HCT116 (cell line): ENCODE results near the gene IRS1. TPM values are rescaled to one million over a fixed set of nuclear protein-coding genes. Genes with fewer than 3 reads are reported as not detected.

Experiments used
- ATAC-seq: fragments of 200-7000 bp; cut with Tn5 transposase; 2 replicates; pipeline ENCODE4 v1.9.1; 2020; ENCODE audit warnings: mild to moderate bottlenecking, moderate library complexity
- BruUV-seq: library from RNA; stranded (reverse); fragments of 400-500 nt; replicated peaks from 2 replicates; lab custom pipeline; 2021; lab: Mats Ljungman, UMichigan
- CTCF ChIA-PET: fragments of 300-600 bp; sonication (Branson Sonifier 250); formaldehyde crosslinking; loops from one replicate; lab custom pipeline; 2021; ENCODE audit warnings: antibody characterized with exemption; lab: Charles Lee
- POLR2A ChIA-PET: fragments of 300-600, 350-600 bp; sonication (Branson Sonifier 250); formaldehyde crosslinking; loops from one replicate; lab custom pipeline; 2021; ENCODE audit warnings: antibody characterized with exemption; lab: Charles Lee
- RAD21 ChIA-PET, 2 experiments: fragments of 300-600 bp; sonication (Branson Sonifier 250); formaldehyde crosslinking; loops; one replicate each; lab custom pipeline; 2023; ENCODE audit warnings: low total read pairs in 2 of 2; ENCODE audit not compliant: uncharacterized antibody in 2 of 2, unreplicated experiment in 2 of 2, low non-redundant PET in 1 of 2; lab: Charles Lee
- DNase-seq: peaks from one replicate; pipeline ENCODE4 v3.0.0-alpha.2; 2010; ENCODE audit warnings: low read depth, low spot score
- H2AFZ ChIP-seq: fragments of 200-600 bp; shearing (Covaris generic), sonication (generic); 2 replicates; pipeline ENCODE4 v1.6.1; 2017; ENCODE audit warnings: low read depth, mixed run types, mixed read lengths, antibody characterized with exemption, low read length; ENCODE audit not compliant: poor library complexity, severe bottlenecking
- H3K27ac ChIP-seq: 2 replicates; pipeline ENCODE4 v1.5.1; 2012; ENCODE audit warnings: low read depth, low read length
- H3K27me3 ChIP-seq: fragments of 200-600 bp; sonication (generic); 2 replicates; pipeline ENCODE4 v1.6.1; 2016; ENCODE audit warnings: mixed run types, low read length, mixed read lengths; ENCODE audit not compliant: insufficient read depth
- H3K36me3 ChIP-seq, 2 experiments: fragments of 200-500 bp in 1 of 2; fragments of 200-600 bp in 1 of 2; sonication (Bioruptor generic) in 1 of 2; sonication (generic) in 1 of 2; 2 replicates each; pipeline versions ENCODE4 v1.5.1 to v1.6.1; 2014 to 2016; ENCODE audit warnings: low read length in 2 of 2, inconsistent platforms in 1 of 2, mixed read lengths in 1 of 2, mixed run types in 1 of 2; ENCODE audit not compliant: insufficient read depth in 2 of 2, control insufficient read depth in 1 of 2
- H3K4me1 ChIP-seq, 2 experiments: fragments of 200-600 bp in 1 of 2; sonication (generic) in 1 of 2; 2 replicates each; pipeline versions ENCODE4 v1.5.1 to v1.6.1; 2012 to 2017; ENCODE audit warnings: low read length in 2 of 2, inconsistent platforms in 1 of 2, mild to moderate bottlenecking in 1 of 2, mixed read lengths in 1 of 2, mixed run types in 1 of 2, moderate library complexity in 1 of 2; ENCODE audit not compliant: insufficient read depth in 2 of 2, control insufficient read depth in 1 of 2
- H3K4me2 ChIP-seq: fragments of 200-600 bp; sonication (generic); 2 replicates; pipeline ENCODE4 v1.6.1; 2017; ENCODE audit warnings: mixed run types, low read length, mixed read lengths
- H3K4me3 ChIP-seq, 2 experiments: fragments of 200-600 bp in 1 of 2; sonication (generic) in 1 of 2; replicated peaks in 1 of 2; 2 replicates each; pipeline ENCODE4 v1.5.1; 2011 to 2016; ENCODE audit warnings: low read length in 2 of 2, control low read depth in 1 of 2, low read depth in 1 of 2, mild to moderate bottlenecking in 1 of 2, mixed read lengths in 1 of 2, mixed run types in 1 of 2
- H3K79me2 ChIP-seq: fragments of 200-600 bp; sonication (generic); 2 replicates; pipeline ENCODE4 v1.6.1; 2017; ENCODE audit warnings: mild to moderate bottlenecking, mixed run types, low read length, moderate library complexity, mixed read lengths; ENCODE audit not compliant: insufficient read depth
- H3K9ac ChIP-seq: fragments of 200-600 bp; sonication (generic); 2 replicates; pipeline ENCODE4 v1.6.1; 2016; ENCODE audit warnings: low read length, mixed read lengths
- H3K9me2 ChIP-seq: fragments of 200-600 bp; sonication (generic), shearing (Covaris generic); 2 replicates; pipeline ENCODE4 v1.6.1; 2017; ENCODE audit warnings: mixed run types, mild to moderate bottlenecking, moderate library complexity; ENCODE audit not compliant: insufficient read depth
- H3K9me3 ChIP-seq, 2 experiments: fragments of 200-500 bp in 1 of 2; fragments of 200-600 bp in 1 of 2; sonication (Bioruptor generic) in 1 of 2; sonication (generic) in 1 of 2; 2 replicates each; pipeline ENCODE4 v1.6.1; 2014 to 2017; ENCODE audit warnings: low read length in 2 of 2, mixed read lengths in 2 of 2, inconsistent platforms in 1 of 2, low read depth in 1 of 2, mild to moderate bottlenecking in 1 of 2, mixed run types in 1 of 2, moderate library complexity in 1 of 2; ENCODE audit not compliant: control insufficient read depth in 1 of 2, insufficient read depth in 1 of 2
- H4K20me1 ChIP-seq: fragments of 200-600 bp; sonication (generic), shearing (Covaris generic); 2 replicates; pipeline ENCODE4 v1.6.1; 2017; ENCODE audit warnings: mixed run types, mild to moderate bottlenecking, moderate library complexity; ENCODE audit not compliant: insufficient read depth
- FOSL1 ChIP-seq: IDR thresholded peaks from 2 replicates; pipeline ENCODE4 v1.6.1; 2012; ENCODE audit warnings: low read depth
- MAX ChIP-seq: IDR thresholded peaks from 2 replicates; pipeline ENCODE4 v1.6.1; 2012
- RAD21 ChIP-seq: IDR thresholded peaks from 2 replicates; pipeline ENCODE4 v1.6.1; 2012; ENCODE audit warnings: low read depth, mild to moderate bottlenecking
- intact Hi-C: fragments of 100-400 bp; cut with micrococcal nuclease; formaldehyde crosslinking; loops from 2 replicates; pipeline ENCODE4 v1.10.0; 2022
- total RNA-seq: library from RNA; stranded (reverse); gene quantifications from one replicate; pipeline ENCODE4 v1.2.1, GENCODE V29; 2021; ENCODE audit not compliant: unreplicated experiment
- TF ChIP-seq, protein P1 (sequence below): IDR thresholded peaks from 2 replicates; pipeline ENCODE4 v1.6.1; 2012
- TF ChIP-seq, protein P2 (sequence below), 3 experiments: fragments of 200-600 bp in 1 of 3; sonication (generic) in 1 of 3; IDR thresholded peaks in 2 of 3; conservative IDR thresholded peaks in 1 of 3; 2 replicates each; pipeline ENCODE4 v1.5.1; 2012 to 2017; ENCODE audit warnings: low read depth in 2 of 3, low read length in 2 of 3, antibody characterized with exemption in 1 of 3, borderline replicate concordance in 1 of 3, control low read depth in 1 of 3, mild to moderate bottlenecking in 1 of 3, mixed read lengths in 1 of 3, mixed run types in 1 of 3, moderate library complexity in 1 of 3; ENCODE audit not compliant: insufficient read depth in 1 of 3

IRS1 gene
- total RNA-seq, 1 experiment from 2014 or later, result 88.8 TPM

DNA sequence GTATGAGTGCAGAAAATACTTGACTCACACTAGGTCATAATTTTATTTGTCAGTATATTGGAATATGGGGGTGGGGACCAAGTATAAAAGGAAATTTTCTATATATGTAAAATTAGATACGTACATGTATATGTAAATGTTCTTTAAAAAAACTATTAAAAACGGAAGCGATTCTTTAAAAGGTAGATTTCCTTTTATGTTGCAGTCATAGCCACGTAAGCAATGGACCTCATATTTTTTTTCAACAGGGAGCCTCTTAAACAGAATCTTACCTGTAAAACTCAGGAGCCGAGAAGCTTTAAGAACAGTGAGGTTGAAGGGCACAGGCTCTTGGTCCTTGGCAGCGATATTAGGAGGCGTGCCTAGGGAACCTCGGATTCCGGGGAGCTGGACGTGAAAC, 39.5 kb upstream of the IRS1 start (continued):
- TF ChIP-seq RAD21 (no peak), MAX (no peak)
- TF ChIP-seq, protein P1, sequence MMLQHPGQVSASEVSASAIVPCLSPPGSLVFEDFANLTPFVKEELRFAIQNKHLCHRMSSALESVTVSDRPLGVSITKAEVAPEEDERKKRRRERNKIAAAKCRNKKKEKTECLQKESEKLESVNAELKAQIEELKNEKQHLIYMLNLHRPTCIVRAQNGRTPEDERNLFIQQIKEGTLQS, result no peak

DNA sequence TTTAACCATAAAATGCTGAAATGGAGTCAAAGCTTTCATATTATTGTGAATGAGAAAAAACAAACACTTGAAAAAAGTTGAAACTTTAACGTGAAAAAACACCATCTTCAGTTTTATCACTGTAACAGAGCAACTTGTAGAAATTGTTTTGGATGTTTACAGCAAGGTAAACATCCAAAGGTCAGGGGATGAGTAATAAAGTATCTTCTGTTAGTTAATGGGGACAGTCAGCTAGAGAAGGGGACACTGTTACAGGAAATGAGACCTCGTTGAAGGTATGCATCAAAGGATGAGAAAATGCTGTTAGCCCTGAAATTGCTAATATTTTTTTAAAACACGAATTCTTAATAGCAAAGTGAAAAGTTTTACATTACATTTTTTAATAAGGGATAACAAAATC, 39.1 kb upstream of the IRS1 start:
- H2AFZ ChIP-seq, result no peak overlapping the region
- H3K36me3 ChIP-seq, result peaks cover 0 to 6% of the 10 kb centered on the region in 2 experiments; a peak in 1 of 4 replicates
- 0 out of 2 replicates have a peak overlapping the region, but pooled peaks have one; percentile 17 for H3K4me2 ChIP-seq
- ChIA-PET RAD21 (no interaction called here), CTCF (no interaction called here)
- ATAC-seq (no peak), DNase-seq (no peak)
- H3K9ac ChIP-seq, result no peak overlapping the region
- no peaks in the 10 kb centered on the region for H3K9me2 ChIP-seq
- peaks cover 0 to 3% of the 10 kb centered on the region in 2 experiments; a peak in 1 of 4 replicates for H3K9me3 ChIP-seq
- intact Hi-C loops, result no loop called here
- peaks cover 53% of the 10 kb centered on the region for H3K79me2 ChIP-seq
- BruUV-seq, result no TSS peak
- no peak for TF ChIP-seq FOSL1
- TF ChIP-seq, protein P2, sequence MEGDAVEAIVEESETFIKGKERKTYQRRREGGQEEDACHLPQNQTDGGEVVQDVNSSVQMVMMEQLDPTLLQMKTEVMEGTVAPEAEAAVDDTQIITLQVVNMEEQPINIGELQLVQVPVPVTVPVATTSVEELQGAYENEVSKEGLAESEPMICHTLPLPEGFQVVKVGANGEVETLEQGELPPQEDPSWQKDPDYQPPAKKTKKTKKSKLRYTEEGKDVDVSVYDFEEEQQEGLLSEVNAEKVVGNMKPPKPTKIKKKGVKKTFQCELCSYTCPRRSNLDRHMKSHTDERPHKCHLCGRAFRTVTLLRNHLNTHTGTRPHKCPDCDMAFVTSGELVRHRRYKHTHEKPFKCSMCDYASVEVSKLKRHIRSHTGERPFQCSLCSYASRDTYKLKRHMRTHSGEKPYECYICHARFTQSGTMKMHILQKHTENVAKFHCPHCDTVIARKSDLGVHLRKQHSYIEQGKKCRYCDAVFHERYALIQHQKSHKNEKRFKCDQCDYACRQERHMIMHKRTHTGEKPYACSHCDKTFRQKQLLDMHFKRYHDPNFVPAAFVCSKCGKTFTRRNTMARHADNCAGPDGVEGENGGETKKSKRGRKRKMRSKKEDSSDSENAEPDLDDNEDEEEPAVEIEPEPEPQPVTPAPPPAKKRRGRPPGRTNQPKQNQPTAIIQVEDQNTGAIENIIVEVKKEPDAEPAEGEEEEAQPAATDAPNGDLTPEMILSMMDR (IDR thresholded peaks at IDR 0.05 in 2 of 3, conservative IDR thresholded peaks at IDR 0.05 in 1 of 3; ENCODE audit: borderline replicate concordance in 1 of 3, insufficient read depth in 1 of 3, low read depth in 2 of 3, low read length in 2 of 3), result no peak
- TF ChIP-seq, all 23 proteins: peak for 0
- peaks cover 17 to 32% of the 10 kb centered on the region in 2 experiments; a peak in 3 of 4 replicates for H3K4me1 ChIP-seq
- no peaks in the 10 kb centered on the region for H3K27me3 ChIP-seq
- POLR2A ChIA-PET, result no interaction called here
- no peak overlapping the region for H3K27ac ChIP-seq
- H3K4me3 ChIP-seq, result no peak overlapping the region
- H4K20me1 ChIP-seq, result no peaks in the 10 kb centered on the region
